ENCODE results near the gene LSM6.

LSM6 gene

GRCh38 chr4:146190456-146190855 is 14.9 kb downstream of the LSM6 start:
- no peak for DNase-seq

GRCh38 chr4:146191766-146192458 is 16.4 kb downstream of the LSM6 start:
- DNase-seq, result no peak

- DNase-seq, result no peak
Observed at GRCh38 chr4:146193628-146194027, 18.1 kb downstream of the LSM6 start.

- DNase-seq, result no peak
Observed at GRCh38 chr4:146194212-146194611, 18.7 kb downstream of the LSM6 start.

GRCh38 chr4:146202665-146203064 is 27.1 kb downstream of the LSM6 start:
- DNase-seq, result no peak

GRCh38 chr4:146207410-146207809 is 31.9 kb downstream of the LSM6 start:
- DNase-seq, result no peak

- no peak for DNase-seq
Observed at GRCh38 chr4:146210890-146211289, 35.4 kb downstream of the LSM6 start.

GRCh38 chr4:146211440-146211839 is 35.9 kb downstream of the LSM6 start:
- DNase-seq, result no peak

- no peak for DNase-seq
Observed at GRCh38 chr4:146212781-146213180, 37.3 kb downstream of the LSM6 start.

- no peak for DNase-seq
Observed at GRCh38 chr4:146214238-146214637, 38.7 kb downstream of the LSM6 start, which contains the start of gene REELD1. TSS of gene REELD1 (plus strand) at chr4:146214538. CDS start at chr4:146216953, 2,415 bp downstream.

- DNase-seq, result no peak
Observed at GRCh38 chr4:146222313-146222712, 46.8 kb downstream of the LSM6 start.

GRCh38 chr4:146224326-146224966 is 48.9 kb downstream of the LSM6 start:
- DNase-seq, result no peak

GRCh38 chr4:146229406-146229805 is 53.9 kb downstream of the LSM6 start:
- no peak for DNase-seq

GRCh38 chr4:146232131-146232722 is 56.7 kb downstream of the LSM6 start:
- no peak for DNase-seq

- DNase-seq, result no peak
Observed at GRCh38 chr4:146235654-146236177, 60.2 kb downstream of the LSM6 start.

GRCh38 chr4:146236216-146236615 is 60.7 kb downstream of the LSM6 start:
- no peak for DNase-seq

GRCh38 chr4:146237092-146237491 is 61.6 kb downstream of the LSM6 start:
- no peak for DNase-seq

- no peak for DNase-seq
Observed at GRCh38 chr4:146238107-146238506, 62.6 kb downstream of the LSM6 start.

Measured in activated T-cell treated with anti-CD3 and anti-CD28 coated beads for 4 hours (primary cell).